HG03095 (cell line): Measurements from ENCODE around the gene FAM47E.
A peak's percentile ranks its signal among the peaks of the same experiment; 100 is the strongest.

Source experiments
- ATAC-seq: cut with Tn5 transposase; IDR thresholded peaks from one replicate; pipeline ENCODE4 v1.9.1; 2021; ENCODE audit warnings: moderate library complexity; ENCODE audit not compliant: unreplicated experiment

The FAM47E gene, protein sequence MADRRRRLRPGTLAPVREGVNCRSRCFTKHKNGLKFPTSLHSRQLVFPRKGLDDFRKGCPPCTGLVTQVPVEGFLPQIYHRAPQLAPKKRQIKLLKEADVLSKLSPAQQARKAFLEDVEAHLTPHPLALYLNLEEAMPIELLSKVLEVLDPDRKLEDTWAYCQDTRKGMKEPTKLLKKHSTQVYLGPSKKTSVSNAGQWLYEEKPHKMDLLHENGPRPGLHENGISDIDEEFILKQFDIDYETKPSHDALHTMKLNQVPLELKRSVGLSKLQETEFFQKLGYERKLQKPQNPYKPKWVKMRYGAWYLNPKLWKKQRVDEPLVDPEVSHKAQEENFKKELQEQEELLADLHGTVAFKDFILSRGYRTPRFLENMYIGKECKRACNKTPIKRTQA

DNA sequence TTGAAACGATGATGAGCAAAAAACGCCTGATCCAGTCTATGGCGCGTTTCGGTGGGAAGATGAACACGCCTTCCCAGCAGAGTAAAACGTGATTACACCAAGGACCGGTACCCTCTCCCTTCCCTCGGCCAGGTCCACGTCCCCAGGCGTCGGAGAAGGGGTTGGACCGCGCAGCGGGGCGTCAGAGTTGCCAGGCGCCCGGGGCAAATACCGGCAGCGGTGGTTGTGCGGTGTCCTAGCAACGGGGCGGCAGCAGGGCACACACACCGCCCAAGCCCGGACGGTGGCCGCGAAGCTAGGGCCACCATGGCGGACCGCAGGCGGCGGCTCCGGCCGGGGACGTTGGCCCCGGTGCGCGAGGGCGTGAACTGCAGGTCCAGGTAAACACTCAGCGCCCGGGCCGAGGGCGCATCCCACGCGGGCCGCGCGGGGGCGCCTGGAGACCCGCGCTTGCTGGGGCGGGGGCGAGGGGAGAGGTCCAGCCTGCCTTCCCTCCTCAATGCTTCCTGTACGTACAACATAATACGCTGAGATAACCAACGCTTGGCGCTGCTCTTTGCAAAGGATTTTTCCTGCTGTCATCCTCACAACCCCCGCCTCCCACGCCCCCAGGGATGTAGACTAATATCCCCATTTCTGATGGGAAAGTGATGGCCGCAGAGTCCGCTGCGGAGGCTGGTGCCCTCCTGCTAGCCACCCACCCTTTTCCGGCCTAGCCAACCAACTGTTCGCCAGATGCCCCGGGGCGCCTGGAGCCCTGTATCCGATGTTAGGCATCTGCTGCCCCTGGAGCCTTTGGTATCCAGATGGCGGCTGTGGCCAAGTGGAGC, at the start of gene FAM47E:
Gene FAM47E, plus strand, starts transcription at position 281 of the 830 bp plus-strand sequence. Its CDS starts 26 bp downstream, at position 307.
- no peak for ATAC-seq

DNA sequence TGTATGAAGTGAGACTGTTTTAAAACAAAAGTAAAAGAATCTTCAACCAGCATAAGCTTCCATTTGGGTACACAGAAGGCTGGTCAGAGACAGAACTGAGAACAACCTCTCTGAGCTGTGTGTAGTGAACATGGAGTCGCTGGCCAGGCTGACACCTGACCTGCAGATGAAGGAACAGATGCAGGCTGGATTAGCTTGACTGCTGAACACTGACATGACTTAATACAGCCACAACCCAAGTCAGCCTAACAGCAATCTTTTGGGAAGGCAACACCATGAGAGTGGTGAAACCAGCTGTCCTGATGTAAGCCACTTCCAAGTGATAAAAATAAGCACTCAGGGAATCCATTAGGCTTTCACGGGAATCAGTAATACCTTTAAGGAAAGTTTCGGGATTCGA, 48.0 kb upstream of the FAM47E start:
- no peak for ATAC-seq

DNA sequence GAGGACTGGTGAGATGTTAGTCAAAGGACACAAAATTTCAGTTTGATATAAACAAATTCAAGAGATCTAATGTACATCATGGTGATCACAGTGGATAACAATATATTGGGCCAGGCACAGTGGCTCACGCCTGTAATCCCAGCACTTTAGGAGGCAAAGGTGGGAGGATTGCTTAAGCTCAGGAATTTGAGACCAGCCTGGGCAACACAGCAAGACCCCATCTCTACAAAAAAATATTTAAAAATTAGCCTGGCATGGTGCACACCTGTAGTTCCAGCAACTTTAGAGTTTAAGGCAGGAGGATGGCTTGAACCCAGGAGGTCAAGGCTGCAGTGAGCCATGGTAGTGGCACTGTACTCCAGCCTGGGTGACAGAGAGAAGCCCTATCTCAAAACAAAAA, 46.6 kb upstream of the FAM47E start:
- no peak for ATAC-seq

DNA sequence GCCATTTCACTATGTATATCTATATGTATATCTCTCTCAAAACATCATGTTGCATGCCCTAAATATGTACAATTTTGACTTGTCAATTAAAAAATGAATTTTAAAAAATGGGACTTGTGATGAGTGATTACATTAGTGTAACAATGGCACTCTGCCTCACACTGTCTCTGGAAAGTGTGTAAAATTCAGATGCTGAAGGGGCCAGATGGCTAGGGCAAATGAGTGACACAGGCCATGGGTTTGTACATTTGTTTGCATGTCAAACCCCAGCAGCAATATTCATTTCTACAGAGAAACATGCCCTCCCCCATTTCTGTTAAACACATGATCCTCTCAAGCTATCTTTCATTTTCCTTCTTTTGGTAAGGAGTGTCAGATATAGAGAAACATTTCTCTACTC, 46.0 kb upstream of the FAM47E start:
- no peak for ATAC-seq

DNA sequence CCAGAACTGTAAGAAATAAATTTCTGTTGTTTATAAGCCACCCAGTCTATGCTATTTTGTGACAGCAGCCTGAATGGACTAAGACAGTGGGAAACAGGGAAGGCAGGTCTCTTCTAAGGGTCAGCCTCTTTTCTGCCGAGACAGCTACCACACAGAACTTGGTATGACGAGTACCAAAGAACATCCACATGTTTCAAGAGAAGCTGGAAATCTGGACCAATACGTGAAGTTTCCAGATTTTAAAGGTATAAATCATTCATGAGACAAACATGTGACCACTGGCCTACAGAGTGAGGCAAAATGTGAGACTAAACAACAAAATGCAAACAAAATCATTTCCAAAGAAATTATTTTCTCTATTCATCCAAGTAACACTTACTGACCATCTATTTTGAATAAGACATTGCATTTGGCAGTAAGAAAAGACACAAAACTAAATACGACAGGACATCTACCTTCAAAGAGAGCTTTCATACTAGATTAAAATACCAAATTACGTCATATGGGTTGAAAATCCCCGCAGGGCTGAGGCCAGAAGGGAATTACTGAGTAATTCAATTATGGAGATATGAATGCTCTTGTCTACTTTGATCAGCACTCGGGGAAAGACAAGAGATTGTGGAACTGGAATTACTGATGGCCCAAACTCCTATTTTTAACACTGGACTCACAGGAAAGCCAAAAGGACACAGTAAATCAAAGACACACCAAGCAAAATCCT, 45.1 kb upstream of the FAM47E start:
- ATAC-seq: no peak

DNA sequence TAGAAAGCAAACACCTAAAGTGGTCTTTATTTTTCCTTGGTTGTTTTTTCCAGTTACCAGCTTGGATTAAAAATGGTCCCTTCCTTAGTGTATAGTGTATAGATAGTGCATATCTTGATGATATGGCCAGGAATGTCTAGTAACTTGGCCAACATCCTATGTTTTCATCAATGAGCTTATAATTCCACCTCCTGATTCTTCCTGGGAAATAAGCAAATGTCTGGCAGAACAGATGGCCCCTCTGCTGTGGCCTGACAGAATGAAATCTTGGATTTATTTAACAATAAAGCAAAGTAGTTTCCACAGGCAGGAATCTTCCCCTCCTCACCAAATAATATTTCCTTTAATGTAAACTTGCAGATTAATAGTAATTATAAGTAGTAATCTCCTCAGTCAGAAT, 44.0 kb upstream of the FAM47E start:
- ATAC-seq: no peak

DNA sequence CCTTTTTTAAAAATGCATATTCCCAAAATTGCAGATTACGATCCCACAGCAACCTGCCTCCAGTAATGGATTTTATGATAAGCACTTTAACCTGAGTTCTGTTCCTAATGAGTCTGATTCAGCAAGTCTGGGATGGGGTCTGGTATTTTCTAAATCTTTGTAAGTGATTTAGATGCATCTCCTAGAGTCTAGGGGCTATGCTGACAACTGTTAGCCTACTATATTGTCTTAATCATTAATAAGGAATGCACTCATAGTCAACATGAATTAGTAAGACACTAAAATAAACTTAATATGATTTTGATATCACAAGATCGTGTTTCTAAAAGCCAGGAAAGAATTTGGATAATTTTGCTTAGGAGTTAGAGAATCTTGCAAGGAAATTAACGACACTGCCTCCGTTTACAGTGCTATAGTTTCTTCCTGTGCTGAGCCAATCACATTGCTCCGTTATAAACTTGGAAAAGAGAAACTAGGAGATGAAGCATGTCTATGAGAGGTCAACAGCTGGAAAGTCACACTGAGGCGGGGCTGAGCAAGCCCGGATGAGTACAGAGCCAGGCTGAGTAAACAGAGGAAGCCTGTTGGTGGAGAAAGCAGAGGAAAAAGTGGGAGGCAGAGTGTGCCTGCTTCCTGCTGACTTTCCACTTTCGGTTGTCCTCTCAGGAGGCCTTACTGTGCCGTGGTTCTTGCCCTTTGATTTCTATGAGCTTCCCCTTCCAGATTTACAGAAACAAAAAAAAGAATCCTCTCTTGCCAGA, 43.3 kb upstream of the FAM47E start:
- no peak for ATAC-seq

DNA sequence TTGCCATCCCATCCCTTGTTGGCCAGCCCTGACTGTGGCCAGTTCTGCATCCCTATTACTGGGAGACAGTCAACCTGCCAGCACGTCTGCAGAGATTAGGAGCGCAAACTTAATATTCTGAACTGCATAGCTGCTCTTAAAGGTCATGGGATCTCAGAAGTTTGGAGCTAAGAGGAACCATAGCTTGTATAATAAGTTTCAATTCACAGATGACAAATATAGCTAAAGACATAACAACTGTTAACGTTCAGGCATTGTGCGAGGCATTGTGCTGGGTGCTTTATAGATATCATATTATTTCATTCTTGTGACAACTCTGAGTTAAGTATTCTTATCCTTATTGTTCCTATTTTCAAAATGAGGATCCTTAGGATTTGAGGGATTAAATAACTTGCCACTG, 41.6 kb upstream of the FAM47E start:
- no peak for ATAC-seq

DNA sequence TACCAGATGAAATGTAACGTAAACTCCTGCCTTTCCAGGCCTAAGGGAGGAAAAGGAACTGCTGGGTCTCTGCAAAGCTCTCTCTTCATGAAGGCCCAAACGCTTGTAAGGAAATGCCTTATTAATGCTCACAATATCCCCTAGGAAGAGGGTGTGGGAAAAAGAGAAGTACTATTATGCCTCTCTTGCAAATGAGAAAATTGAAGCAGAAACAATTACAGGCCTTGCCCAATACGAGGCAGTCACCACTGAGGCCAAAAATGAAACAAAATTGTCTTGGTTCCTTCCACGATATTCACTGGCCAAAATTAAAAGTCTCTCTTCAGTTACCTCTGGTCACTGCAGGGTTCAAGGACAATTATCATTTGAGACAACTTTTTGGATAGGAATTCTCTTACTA, 41.1 kb upstream of the FAM47E start:
- ATAC-seq: no peak

DNA sequence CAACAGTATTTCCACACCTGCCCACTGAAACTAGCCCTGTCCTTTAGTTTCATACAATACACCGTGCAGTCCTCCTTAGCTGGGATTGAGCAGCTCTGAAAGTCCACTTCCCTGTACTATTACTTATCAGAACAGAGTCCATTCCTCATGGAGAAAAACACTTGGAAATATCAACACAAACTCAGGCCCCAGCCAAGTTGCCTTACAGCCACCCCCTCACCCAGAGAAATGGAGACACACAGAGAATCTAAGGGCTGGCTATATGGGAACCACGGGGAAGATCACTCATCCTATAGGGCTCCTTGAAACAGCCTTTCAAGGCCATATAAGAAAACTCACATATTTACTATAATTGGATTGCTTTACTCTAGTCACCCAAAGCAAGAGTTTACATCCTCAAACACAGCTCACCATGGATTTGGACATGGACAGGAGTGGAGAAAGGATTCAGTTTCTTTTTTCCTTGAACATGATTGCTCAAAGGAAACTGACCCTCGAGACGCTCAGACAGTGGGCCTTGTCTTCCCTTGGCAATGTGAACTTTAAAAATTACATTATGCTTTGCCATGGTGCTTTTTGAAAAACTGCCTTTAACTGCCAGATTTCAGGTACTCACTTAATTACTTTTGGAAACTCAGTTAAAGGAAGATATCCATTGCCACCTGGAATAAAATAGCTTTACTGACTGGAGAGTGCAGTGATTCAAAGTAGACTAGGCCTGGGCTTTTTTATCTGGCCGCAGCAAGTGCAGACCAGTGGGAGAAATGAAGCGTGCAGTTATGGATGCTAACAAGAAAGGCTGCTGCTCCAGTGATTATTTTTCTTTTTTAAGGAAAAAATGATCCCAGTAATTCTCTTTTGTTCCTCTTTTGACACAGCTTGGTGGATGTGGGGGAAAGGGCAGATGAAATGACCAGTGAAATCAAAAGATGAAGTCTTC, 39.5 kb upstream of the FAM47E start:
- no peak for ATAC-seq

DNA sequence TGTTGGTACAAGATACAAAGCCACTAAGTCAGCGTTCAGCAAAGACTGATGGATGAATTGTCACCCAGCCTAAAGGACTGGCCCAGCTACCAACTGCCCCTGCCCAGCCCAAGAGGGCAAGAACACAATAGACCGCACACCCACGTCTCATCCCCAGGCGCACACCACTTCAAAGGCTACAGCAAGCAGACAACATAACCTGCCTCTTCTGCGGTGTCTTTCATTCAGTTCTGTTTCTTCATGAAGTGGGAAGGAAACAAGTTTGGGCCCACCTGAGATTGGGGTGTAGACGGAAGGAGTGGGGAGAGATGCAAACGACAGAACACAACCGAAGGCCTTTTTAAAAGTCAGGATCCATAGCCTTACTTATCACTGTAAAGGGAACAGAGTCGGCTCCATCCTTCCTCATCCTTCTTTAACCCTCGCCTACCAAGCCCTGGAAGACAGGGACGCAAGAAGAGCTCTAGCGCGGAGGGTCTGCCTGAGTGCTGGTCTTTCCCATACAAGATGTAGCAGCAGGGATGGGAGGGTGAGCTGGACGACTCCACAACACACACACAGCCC, 38.6 kb upstream of the FAM47E start:
- no peak for ATAC-seq

DNA sequence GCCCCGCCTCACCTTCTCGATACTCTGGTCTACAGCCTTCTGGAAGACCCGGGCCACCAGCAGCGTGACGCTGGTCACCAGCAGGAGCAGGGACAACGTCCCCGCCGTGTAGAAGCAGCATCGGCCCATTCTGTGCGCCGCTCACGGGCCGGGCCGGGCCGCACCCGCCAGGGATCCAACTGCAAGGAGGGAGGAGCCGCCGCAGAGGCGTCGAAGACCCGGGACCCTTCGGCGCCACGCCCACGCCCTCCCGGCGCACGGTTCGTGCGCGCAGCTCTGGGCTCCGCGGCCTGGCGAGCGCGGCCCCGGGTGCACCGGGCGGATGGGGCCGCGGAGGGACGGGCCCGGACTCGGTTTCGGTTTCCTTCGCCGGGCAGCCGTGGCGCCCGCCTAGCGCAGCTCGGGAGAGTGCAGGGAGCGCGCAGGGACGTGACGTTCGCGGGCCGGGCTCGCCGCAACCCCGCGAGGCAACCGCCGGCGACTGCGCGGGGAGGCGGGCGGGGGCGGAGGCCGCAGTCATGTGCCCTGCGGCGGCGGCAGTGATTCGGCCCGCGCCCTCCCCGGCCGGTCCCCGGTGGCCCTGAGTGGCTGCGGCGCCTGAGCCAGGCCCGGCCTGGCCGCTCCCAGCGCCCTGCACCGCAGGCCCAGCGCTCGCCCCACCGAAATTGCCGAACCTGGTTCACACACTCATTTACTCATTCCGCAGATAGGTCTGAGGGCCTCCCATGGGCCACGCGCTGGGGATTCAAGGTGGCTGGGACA, 37.9 kb upstream of the FAM47E start, which contains the start of gene SCARB2:
Gene SCARB2, minus strand, starts transcription at position 410 of the 762 bp plus-strand sequence. Its CDS starts 281 bp downstream, at position 129.
- ATAC-seq: peak; percentile 76

DNA sequence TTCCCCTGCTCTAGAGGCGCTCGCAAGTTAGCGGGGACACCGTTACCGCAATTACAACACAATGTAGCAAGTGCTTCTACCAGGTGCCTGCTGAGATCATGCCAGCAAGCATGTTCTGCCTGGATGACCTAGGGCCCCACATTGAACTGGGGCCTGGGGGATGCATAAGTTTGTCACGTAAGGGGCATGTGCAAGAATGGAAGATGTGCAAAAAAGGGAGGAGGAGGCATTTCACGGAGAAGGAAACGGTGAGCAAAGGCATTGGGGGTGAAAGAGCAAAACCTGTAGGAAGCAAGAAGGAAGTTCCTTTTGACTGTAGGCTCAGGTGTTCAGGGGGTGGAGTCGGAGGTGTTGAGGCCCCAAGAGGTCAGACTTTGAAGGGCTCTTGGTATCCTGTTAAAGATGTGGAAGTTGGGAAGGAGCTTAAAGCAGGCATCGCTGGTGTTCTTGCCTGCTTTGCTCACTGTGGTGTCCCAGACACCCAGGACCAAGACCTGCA, 37.3 kb upstream of the FAM47E start:
- ATAC-seq: no peak

DNA sequence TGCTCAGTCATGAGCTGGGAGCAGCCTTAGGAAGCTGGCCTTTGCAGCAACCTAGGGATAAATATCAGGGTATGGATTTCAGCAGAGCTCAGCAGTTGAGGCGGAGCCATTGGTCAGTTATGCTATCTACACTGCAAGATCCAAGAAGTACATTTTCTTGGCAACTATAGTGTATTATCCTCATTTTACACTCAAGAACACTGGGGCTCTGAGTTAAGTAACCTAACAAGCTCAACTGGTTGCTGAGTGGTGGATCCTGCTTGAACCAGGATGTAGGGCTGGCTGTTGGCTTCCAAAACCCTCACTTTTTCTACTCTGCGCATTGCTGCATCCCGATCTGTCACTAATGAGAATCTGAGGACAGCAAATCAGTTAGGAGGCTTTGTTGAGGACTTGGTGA, 36.4 kb upstream of the FAM47E start:
- ATAC-seq: no peak

DNA sequence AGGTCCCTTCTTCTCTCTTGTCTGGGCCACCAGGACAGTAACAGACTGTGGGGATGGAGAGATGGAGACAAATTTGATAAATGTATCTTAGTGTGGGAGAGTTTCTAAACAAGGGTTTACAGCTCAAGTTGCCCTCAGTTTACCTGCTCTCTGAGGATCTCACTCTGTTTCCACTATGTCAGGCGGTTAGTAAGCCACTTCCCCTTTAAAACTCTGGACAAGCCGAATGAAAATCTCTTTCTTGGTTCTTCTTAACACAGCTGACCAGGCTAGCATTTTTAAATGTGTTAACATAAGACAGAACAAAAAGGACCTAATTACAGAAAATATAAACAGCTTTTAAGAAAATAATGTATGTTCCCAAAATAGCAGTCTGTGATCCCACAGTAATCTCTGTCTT, 35.0 kb upstream of the FAM47E start:
- ATAC-seq: no peak

DNA sequence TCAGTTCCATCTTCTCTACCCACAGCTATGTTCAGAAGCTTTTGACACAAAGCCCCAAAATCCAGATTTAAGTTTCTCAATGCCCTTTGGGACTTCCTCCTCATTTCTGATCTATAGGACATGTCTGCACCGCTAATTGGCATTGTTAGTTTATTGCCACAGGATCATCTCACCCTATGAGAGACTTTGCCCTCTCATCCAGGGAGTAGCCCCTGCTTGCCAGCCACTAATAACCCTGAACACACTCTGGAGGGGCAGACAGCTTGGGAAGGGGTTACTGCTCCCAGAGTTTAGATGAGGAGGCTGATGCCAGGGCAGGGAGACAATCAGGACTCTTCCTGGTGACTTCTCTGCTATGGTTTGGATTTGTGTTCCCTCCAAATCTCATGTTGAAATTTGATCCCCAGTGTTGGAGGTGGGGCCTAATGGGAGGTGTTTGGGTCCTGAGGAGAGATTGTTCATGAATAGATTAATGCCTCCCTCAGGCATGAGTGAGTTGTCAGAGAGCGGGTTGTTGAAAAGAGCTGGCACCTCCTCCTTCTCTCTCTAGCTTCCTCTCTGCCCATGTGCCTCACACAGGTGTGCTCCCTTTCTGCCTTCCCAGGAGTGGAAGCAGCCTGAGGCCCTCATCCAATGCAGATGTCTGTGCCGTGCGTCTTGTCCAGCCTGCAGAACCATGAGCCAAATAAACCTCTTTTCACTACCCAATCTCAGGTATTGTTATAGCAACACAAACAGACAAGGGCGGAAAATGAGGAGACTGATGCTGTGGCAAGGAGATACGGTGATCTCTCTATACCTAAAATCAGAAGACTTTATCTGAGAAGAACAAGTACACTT, 34.3 kb upstream of the FAM47E start:
- no peak for ATAC-seq

DNA sequence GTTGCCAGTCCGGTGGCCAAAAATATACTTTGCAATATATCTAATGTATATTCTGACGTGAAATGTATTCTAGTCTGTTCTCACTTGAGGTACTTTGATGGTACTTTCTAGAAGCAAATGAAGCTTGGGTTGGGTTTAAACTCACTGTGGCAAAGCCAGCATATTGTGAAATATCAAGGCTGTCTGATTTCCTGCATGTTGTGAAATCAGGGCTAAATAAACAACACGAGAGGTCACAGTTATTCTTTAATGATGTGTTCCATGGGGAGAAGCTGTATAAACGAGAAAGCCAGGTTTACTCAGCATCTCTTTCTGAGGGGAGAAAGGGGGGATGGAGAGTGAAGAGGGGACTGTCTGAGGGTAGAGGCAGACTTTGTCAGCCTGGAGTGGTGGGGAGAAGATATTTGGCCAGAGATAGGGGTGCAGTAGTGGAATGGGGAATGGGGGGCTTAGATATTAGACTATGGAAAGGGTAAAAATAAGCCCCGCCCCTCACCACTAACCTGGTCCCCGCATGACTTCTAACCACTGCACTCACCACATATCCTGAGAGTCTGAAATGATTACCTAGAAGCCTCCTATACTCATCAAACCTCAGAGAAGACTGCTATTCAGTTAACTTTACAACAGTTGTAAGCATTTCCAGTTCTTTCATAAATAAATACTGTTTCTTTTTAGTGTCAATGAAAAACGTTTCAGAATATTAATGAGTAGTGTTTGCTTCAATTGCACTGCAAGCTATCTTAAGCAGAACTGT, 32.0 kb upstream of the FAM47E start:
- no peak for ATAC-seq
